ENCODE results near the gene BMF.
A peak's percentile ranks its signal among the peaks of the same experiment; 100 is the strongest.

BMF gene

GRCh38 chr15:40065166-40065565 is 43.5 kb downstream of the BMF start:
- DNase-seq, result no peak

- no peak for DNase-seq
Measured at GRCh38 chr15:40064231-40064894, 44.3 kb downstream of the BMF start.

- no peak for DNase-seq
Measured at GRCh38 chr15:40063563-40064011, 45.1 kb downstream of the BMF start.

- DNase-seq, result no peak
Measured at GRCh38 chr15:40062816-40063562, 45.7 kb downstream of the BMF start.

- no peak for DNase-seq
Measured at GRCh38 chr15:40061212-40061901, 47.3 kb downstream of the BMF start.

- DNase-seq, result no peak
Measured at GRCh38 chr15:40060236-40060961, 48.3 kb downstream of the BMF start.

- DNase-seq, result no peak
Measured at GRCh38 chr15:40059821-40060220, 48.9 kb downstream of the BMF start.

GRCh38 chr15:40058476-40059140 is 50.1 kb downstream of the BMF start:
- DNase-seq, result no peak

- DNase-seq, result no peak
Measured at GRCh38 chr15:40055576-40056293, 52.9 kb downstream of the BMF start.

- DNase-seq, result peak; percentile 29
Measured at GRCh38 chr15:40054855-40055575, 53.7 kb downstream of the BMF start.

GRCh38 chr15:40054605-40054854 is 54.1 kb downstream of the BMF start:
- no peak for DNase-seq

GRCh38 chr15:40053831-40054604 is 54.7 kb downstream of the BMF start:
- DNase-seq, result no peak

- peak; percentile 17 for DNase-seq
Measured at GRCh38 chr15:40053079-40053830, 55.4 kb downstream of the BMF start.

- DNase-seq, result no peak
Measured at GRCh38 chr15:40052604-40053003, 56.1 kb downstream of the BMF start.

- peak; percentile 28 for DNase-seq
Measured at GRCh38 chr15:40051616-40052415, 56.9 kb downstream of the BMF start.

- DNase-seq, result peak; percentile 15
Measured at GRCh38 chr15:40050788-40051470, 57.8 kb downstream of the BMF start.

GRCh38 chr15:40048926-40049475 is 59.7 kb downstream of the BMF start:
- DNase-seq, result no peak

GRCh38 chr15:40048211-40048792 is 60.4 kb downstream of the BMF start:
- no peak for DNase-seq
